ENCODE data around the gene GIT1. TPM values are rescaled to one million over a fixed set of nuclear protein-coding genes. Genes with fewer than 3 reads are reported as not detected.

Gene GIT1
- total and polyA plus RNA-seq, 2 of the 13 experiments (the other 11 are each of a cell fraction or from before 2014, with no cell fraction given), result 14.2 to 30.8 TPM

- TF ChIP-seq BCL3 (CRISPR knock-in tag; IDR thresholded peaks at IDR 0.05), result no peak
- TF ChIP-seq RCOR2 (CRISPR knock-in tag; IDR thresholded peaks at IDR 0.05), result no peak
- no peak for TF ChIP-seq FOXK1 (CRISPR knock-in tag; IDR thresholded peaks at IDR 0.05; ENCODE audit: borderline replicate concordance, low read depth)
- no peak for TF ChIP-seq SSRP1 (CRISPR knock-in tag; IDR thresholded peaks at IDR 0.05)
- TF ChIP-seq YEATS4 (CRISPR knock-in tag; IDR thresholded peaks at IDR 0.05; ENCODE audit: borderline replicate concordance), result no peak; the same call in 1 of the 2 replicates
- TF ChIP-seq ZNF281 (CRISPR knock-in tag; IDR thresholded peaks at IDR 0.05; ENCODE audit: borderline replicate concordance), result peak; percentile 78; the same call in 1 of the 2 replicates
- TF ChIP-seq TEF (CRISPR knock-in tag; IDR thresholded peaks at IDR 0.05), result no peak
- TF ChIP-seq ZIK1 (CRISPR knock-in tag; IDR thresholded peaks at IDR 0.05; ENCODE audit: borderline replicate concordance, low read depth), result no peak
- no peak for TF ChIP-seq ZNF670 (CRISPR knock-in tag; IDR thresholded peaks at IDR 0.05; ENCODE audit: borderline replicate concordance)
- peak; percentile 16 for TF ChIP-seq ZNF407 (CRISPR knock-in tag; IDR thresholded peaks at IDR 0.05; ENCODE audit: not compliant biosample characterization)
- no peak for TF ChIP-seq NFKB2 (CRISPR knock-in tag; IDR thresholded peaks at IDR 0.05; ENCODE audit: borderline replicate concordance)
- no peak for TF ChIP-seq HDAC6 (IDR thresholded peaks at IDR 0.05; ENCODE audit: low read depth, low read length)
- no peak; the same call in 1 of the 2 replicates for TF ChIP-seq GATAD2A (CRISPR knock-in tag; IDR thresholded peaks at IDR 0.05)
- 0 out of 2 replicates have a peak, but pooled peaks have one; percentile 67 for TF ChIP-seq REL (CRISPR knock-in tag; conservative IDR thresholded peaks at IDR 0.05)
- TF ChIP-seq ZNF788 (CRISPR knock-in tag; IDR thresholded peaks at IDR 0.05; ENCODE audit: borderline replicate concordance), result no peak
- TF ChIP-seq GZF1 (CRISPR knock-in tag; IDR thresholded peaks at IDR 0.05), result no peak
- no peak for TF ChIP-seq RFXANK (CRISPR knock-in tag; IDR thresholded peaks at IDR 0.05)
Measured at GRCh38 chr17:29590411-29591145, 1.1 kb upstream of the GIT1 start (continued).
